Neural crest cell (in vitro differentiated cells): ENCODE results near the gene NXPE3. TPM values are rescaled to one million over a fixed set of nuclear protein-coding genes. Genes with fewer than 3 reads are reported as not detected.
A peak's percentile ranks its signal among the peaks of the same experiment; 100 is the strongest.

Experiments
- DNase-seq: peaks from one replicate; pipeline ENCODE4 v3.0.0; 2021; ENCODE audit warnings: low read depth, mixed read lengths, low spot score
- H3K27ac Mint-ChIP-seq: one replicate; pipeline ENCODE4 v1.8.0; 2021; ENCODE audit warnings: mild to moderate bottlenecking, mixed read lengths; ENCODE audit not compliant: unreplicated experiment
- H3K27me3 Mint-ChIP-seq: 2 replicates; pipeline ENCODE4 v1.8.0; 2021; ENCODE audit warnings: low read depth, mild to moderate bottlenecking, mixed read lengths
- H3K36me3 Mint-ChIP-seq: 2 replicates; pipeline ENCODE4 v1.8.0; 2021; ENCODE audit warnings: low read depth, mild to moderate bottlenecking, mixed read lengths
- H3K4me1 Mint-ChIP-seq: 2 replicates; pipeline ENCODE4 v1.8.0; 2021; ENCODE audit warnings: mixed read lengths
- H3K4me3 Mint-ChIP-seq: one replicate; pipeline ENCODE4 v1.8.0; 2021; ENCODE audit warnings: mild to moderate bottlenecking, mixed read lengths
- H3K9me3 Mint-ChIP-seq: 2 replicates; pipeline ENCODE4 v1.8.0; 2021; ENCODE audit warnings: mixed read lengths
- CTCF ChIP-seq: fragments of 200-600 bp; sonication (generic); conservative IDR thresholded peaks from 2 replicates; pipeline ENCODE4 v1.5.0; 2021; ENCODE audit warnings: antibody characterized with exemption, mild to moderate bottlenecking
- total RNA-seq: library from RNA; stranded (reverse); gene quantifications from 2 replicates; pipeline ENCODE4 v1.2.1, GENCODE V29; 2021

NXPE3 gene
- total RNA-seq, 1 donor from 2014 or later = 23.0 TPM

- H3K36me3 Mint-ChIP-seq = peaks cover 57% of the 10 kb centered on the region
- DNase-seq = no peak
Observed at GRCh38 chr3:101791778-101792177, 12.8 kb downstream of the NXPE3 start.

DNA sequence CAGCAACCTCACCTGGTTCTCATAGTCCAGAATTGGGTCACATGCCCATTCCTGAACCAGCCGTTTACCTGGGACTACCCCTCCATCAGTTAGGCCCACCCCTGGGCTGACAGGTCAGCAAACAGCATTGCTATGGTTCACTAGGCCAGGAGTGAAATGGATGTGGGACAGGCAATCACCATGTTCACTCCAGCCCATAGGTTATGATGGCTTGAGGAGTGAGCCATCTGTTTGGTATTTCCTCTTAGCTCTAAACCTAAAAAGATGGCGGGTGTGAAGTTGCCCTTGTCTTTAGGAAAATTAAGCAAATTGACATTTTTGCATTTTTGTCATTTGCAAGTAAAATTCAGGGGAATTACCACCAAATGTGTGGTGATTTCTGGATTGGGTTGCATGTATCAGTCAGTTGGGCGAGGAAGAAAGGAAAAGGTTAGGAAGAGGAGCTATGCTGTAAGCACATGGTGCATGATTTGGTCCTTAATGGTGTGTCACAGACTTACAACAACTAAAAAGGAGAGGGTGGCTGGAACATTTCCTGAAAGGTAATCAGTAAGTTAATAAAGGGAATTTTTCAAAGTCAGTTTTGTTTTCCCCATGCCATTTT, 17.2 kb downstream of the NXPE3 start:
- peaks cover 41% of the 10 kb centered on the region for H3K36me3 Mint-ChIP-seq
- H3K4me1 Mint-ChIP-seq = no peaks in the 10 kb centered on the region
- no peaks in the 10 kb centered on the region for H3K27me3 Mint-ChIP-seq
- no peak for TF ChIP-seq CTCF
- H3K9me3 Mint-ChIP-seq = peaks cover 10% of the 10 kb centered on the region
- no peak overlapping the region for H3K4me3 Mint-ChIP-seq
- no peak for DNase-seq
- no peak overlapping the region for H3K27ac Mint-ChIP-seq

More at GRCh38 chr3:101791778-101792177, 12.8 kb downstream of the NXPE3 start:
- no peaks in the 10 kb centered on the region for H3K4me1 Mint-ChIP-seq
- H3K27me3 Mint-ChIP-seq = no peaks in the 10 kb centered on the region
- peaks cover 10% of the 10 kb centered on the region for H3K9me3 Mint-ChIP-seq
- no peak overlapping the region for H3K27ac Mint-ChIP-seq
- H3K4me3 Mint-ChIP-seq = no peak overlapping the region
- no peak for TF ChIP-seq CTCF

DNA sequence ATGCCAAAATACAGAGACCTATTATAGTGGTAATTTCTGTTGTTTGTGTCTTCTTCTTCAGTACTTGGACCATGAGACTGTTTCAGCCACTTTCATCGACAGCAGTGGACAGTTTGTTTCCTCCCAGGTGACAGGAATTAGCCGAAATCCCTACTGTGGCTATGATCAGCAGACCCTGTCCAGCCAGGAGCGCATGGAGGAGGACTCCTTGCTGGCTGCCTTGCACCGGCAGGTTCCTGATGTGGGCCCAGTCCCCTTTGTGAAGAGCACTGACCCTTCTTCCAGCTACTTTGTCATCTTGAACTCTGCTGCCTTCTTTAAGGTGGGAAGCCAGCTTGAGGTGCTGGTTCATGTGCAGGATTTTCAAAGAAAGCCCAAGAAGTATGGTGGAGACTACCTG, 22.2 kb downstream of the NXPE3 start:
- no peak for DNase-seq
- H3K27ac Mint-ChIP-seq = no peak overlapping the region
- peaks cover 10% of the 10 kb centered on the region for H3K36me3 Mint-ChIP-seq
- TF ChIP-seq CTCF = no peak
- H3K4me1 Mint-ChIP-seq = no peaks in the 10 kb centered on the region
- H3K27me3 Mint-ChIP-seq = no peaks in the 10 kb centered on the region
- no peak overlapping the region for H3K4me3 Mint-ChIP-seq
- no peaks in the 10 kb centered on the region for H3K9me3 Mint-ChIP-seq

GRCh38 chr3:101802179-101802578, 23.2 kb downstream of the NXPE3 start:
- Mint-ChIP-seq H3K36me3 (peaks cover 8% of the 10 kb centered on the region), H3K27ac (no peak overlapping the region), H3K4me1 (no peaks in the 10 kb centered on the region), H3K27me3 (no peaks in the 10 kb centered on the region), H3K9me3 (no peaks in the 10 kb centered on the region), H3K4me3 (no peak overlapping the region)
- no peak for DNase-seq
- TF ChIP-seq CTCF = no peak

DNA sequence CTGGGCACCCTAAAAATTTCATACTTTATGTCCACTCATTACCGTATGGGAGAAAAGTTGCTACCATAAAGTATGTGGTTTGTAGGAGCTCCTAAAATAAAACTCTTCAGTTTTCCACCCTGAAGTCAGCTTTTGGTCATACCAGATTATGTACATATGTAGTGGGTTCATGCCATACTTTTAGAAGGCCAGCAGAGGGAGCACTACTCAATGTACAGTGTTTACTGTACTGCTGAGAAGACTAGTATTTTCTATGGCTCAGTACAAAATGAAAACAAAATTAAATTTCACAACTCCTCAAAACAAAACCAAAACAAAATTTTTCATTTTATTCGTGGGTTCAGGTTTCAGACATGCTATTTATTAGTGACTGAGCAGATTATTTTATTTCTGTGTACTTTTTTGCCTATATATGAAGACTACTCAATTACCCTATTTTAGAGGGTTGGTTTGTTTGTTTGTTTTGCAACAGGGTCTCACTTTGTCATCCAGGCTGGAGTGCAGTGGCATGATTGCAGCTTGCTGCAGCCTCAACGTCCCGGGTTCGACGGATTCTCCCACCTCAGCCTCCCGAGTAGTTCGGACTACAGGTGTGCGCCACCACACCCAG, 24.3 kb downstream of the NXPE3 start:
- Mint-ChIP-seq H3K4me1 (no peaks in the 10 kb centered on the region), H3K9me3 (no peaks in the 10 kb centered on the region), H3K27me3 (no peaks in the 10 kb centered on the region), H3K36me3 (peaks cover 5% of the 10 kb centered on the region), H3K4me3 (no peak overlapping the region), H3K27ac (no peak overlapping the region)
- TF ChIP-seq CTCF = peak; percentile 89
- peak; percentile 34 for DNase-seq
